ENCODE measurements around the gene PRRC2C.
"Not testable (repeated sequence)": the region's sequence is repeated elsewhere in the genome, so short reads cannot be mapped to it uniquely, and the experiment has no call there.

Gene PRRC2C

DNA sequence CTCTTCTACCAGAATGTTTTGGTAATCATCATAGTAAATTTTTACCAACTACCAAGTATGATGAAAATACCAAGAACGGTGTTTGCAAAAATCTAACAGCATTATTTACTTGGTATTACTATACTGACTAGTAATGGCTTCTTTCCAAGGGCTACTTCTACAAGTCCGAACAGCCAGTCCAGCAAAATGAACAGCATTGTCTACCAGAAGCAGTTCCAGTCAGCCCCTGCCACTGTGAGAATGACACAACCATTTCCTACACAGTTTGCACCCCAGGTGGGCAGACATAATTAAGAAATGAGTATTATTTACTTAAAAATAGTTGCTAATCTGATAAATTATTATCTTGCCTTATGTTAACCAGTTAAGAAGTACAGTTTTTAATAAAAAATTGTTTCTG lies 102.9 kb downstream of the PRRC2C start:
- DNase-seq = no peak

DNA sequence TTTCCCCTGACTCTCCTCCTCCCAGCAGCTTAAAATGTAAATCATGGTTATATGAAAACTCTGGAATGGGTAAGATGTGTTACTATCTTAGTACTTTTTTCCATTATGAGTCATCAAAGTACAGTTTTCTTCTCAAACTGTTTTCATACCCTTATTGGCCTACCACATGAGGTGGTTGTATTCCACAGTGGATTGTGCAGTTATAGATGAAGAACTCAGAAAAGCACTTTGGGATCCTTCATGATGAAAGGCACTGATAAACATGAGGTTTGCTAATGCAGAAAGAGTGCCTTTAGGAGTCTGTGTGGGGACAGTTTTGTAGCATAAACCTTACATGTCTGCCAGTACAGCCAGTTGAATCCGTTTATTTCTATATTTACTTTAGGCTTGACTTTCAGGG lies 104.7 kb downstream of the PRRC2C start:
- DNase-seq = no peak

DNA sequence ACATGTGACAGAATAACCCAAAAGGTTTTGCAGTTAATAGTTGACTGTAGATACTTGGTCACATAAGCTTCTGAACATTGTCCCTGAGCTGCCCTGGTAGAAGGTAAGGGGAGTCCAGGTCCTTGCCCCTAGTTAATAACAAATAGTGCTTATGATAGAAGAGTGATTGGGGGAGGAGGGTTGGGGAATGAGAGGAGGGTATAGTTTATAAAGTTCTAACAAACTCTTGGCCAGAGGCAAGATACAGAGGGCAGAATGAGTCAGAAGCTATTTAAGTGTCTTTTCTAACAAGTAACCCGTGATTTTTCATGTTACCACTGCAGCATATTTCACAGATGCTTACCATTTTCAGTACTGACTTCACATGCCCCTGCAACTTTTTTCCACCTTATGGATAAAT lies 110.0 kb downstream of the PRRC2C start:
- DNase-seq = no peak

DNA sequence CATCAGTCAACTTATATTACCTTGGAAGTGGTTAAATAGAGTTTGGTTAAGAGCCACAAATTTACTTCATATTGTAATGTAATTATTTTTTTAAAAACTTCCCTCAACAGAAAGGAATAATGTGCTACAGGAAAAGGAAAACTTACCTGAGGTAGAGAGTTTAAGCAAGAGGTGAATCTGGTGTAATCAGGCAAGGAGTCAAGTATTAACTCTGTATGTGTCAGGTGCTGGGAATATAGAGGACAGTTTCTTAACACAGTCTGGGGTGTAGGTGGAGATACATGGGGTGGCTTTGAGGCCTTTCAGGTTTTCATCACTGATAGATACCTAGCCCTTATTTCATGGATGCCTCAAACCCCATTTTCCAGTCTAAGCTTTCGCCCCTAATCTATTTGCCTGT lies 110.8 kb downstream of the PRRC2C start:
- DNase-seq = no peak

DNA sequence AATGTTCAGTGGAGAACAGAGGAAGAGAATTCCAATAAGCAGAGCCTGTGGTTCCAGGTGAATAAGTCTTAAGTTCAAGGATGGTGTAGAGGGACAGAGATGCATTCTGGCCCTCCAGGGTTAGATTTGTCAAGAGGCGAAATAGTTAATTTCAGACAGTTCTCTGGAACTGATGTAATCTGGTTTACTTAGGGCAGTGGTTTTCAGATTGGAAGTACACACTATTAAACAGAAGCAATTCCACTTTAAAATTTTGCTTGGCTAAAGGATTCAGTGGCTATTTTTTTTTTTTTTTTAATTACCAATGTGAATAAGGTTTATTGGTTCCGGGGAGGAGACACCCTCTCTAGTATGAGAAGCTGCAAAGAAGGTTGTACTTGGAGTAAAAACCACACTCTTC lies 111.4 kb downstream of the PRRC2C start:
- no peak for DNase-seq

DNA sequence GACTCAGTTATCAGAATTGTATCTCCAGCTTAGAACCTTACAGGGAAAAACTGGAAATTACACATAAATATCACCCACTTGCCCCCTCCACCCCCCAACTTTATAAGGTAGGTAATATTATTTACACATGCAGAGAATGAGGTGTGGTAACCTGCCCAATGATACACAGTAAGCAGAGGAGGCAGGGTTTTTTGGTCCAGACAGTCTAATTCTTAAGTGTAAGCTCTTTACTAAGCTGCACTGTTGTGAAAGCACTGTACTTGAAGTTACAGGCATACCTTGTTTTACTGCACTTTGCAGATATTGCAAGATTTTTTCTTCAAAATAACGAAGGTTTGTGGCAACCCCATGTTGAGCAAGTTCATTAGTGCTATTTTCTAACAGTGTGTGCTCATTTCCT lies 111.9 kb downstream of the PRRC2C start:
- no peak for DNase-seq

DNA sequence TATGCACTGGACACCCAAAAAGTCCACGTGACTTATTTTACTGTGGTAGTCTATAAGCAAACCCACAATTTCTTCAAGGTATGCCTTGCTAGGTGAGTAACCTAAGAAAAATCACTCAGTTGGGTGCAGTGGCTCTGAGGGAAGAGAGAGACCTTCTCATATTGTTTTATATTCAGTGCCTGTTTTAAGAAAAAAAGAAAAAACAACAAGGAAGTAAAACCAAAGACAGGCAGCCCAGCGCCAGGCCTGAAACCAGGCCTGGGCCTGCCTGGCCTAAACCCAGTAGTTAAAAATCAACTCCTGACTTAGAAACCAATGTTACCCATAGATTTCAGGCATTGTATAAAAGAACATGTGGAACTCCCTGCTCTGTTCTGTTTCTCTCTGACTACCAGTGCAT lies 115.0 kb downstream of the PRRC2C start:
- DNase-seq = not testable (repeated sequence)

DNA sequence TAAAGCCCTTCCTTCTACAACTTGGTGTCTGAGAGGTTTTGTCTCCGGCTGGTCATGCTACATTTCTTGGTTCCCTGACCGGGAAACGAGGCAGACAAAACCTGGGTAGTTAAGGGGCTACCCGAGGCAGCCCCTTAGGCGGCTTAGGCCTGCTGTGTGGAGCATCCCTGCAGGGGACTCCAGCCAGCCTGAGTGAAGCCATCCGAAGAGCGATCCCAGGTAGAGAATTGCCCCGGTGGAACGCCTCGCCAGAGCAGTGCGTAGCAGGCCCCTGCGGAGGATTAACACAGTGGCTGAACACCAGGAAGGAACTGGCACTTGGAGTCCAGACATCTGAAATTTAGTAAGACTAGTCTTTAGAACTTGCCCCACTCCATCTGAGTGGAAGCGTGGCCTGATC lies 115.5 kb downstream of the PRRC2C start:
- no peak for DNase-seq

DNA sequence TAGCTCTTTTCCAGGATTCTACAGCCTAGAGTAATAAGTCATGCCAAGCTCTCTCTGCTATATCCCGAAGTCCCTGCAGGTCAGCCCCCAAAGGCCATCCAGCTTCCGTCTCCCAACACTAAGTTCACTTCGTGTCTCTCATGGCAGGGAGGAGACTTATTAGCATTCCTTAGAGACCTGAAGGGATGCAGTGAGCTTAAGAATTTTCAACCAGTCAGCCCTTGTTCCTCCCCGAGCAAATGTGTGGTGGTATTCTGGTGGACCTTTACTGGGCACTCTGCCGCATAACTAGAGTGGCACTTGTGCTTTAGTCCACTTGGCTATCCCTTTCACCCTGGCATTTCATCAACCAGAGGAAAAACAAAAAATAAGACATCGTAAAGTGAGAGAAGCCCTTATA lies 117.7 kb downstream of the PRRC2C start:
- DNase-seq = not testable (repeated sequence)

DNA sequence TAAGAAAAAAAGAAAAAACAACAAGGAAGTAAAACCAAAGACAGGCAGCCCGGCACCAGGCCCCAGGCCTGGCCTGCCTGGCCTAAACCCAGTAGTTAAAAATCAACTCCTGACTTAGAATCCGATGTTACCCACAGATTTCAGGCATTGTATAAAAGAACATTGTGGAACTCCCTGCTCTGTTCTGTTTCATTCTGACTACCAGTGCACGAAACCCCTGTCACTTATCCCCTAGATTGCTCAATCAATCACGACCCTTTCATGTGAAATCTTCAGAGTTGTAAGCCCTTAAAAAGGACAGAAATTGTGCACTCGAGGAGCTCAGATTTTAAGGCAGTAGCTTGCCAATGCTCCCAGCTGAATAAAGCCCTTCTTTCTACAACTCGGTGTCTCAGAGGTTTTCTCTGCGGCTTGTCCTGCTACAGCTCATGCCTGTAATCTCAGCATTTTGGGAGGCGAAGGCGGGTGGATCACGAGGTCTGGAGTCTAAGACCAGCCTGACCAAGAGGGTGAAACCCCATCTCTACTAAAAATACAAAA lies 121.1 kb downstream of the PRRC2C start:
- no peak for DNase-seq

DNA sequence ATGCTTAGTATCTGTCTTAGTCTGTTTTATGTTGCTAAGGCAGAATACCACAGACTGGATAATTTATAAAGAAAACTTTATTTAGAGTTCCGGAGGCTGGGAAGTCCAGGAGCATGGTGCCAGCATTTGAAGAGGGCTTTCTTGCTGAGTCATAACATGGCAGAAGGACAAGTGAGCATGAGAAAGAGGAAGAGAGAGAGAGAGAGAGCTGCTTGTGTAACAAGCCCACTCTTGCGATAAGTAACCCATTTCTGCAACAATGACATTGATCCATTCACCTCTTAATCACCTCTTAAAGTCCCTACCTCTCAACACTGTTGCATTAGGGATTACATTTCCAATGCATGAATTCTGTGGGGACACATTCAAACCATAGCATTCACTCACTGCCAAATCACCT lies 125.1 kb downstream of the PRRC2C start:
- no peak for DNase-seq

DNA sequence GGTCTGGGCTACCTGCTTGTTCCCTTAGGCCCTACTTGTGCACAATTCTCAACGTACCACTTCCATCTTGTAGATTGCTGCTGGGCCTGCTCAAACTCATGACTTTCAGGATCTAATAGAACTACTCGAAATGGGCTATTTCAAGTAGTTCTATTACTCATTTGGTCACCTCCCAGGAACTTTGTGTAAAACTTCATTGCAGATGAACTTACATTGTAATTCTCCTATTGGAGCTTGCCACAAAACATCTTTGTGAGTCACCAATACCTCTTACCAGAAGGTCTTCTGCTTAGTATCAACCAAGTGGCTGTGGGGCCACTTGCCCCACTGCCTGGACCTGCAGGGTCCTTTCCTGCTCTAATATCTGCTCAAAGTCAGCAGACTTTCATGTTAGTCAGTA lies 126.0 kb downstream of the PRRC2C start:
- DNase-seq = no peak

DNA sequence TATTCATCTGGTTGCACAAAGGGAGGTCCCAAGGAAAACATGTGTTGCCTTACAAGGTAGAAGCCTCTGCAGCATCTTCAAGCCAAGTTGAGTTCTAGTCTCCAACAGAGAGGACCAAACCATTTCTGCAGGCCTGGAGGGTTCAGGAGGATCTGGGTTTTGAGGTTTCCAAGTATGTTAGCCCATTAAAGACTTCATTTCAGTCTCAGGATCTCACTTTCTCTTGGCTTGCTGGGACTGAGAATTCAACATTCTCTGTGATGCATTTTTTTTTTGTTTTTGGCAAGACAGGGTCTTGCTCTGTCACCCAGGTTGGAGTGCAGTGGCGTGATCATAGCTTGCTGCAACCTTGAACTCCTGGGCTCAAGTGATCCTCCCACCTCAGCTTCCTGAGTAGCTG lies 128.0 kb downstream of the PRRC2C start:
- no peak for DNase-seq

DNA sequence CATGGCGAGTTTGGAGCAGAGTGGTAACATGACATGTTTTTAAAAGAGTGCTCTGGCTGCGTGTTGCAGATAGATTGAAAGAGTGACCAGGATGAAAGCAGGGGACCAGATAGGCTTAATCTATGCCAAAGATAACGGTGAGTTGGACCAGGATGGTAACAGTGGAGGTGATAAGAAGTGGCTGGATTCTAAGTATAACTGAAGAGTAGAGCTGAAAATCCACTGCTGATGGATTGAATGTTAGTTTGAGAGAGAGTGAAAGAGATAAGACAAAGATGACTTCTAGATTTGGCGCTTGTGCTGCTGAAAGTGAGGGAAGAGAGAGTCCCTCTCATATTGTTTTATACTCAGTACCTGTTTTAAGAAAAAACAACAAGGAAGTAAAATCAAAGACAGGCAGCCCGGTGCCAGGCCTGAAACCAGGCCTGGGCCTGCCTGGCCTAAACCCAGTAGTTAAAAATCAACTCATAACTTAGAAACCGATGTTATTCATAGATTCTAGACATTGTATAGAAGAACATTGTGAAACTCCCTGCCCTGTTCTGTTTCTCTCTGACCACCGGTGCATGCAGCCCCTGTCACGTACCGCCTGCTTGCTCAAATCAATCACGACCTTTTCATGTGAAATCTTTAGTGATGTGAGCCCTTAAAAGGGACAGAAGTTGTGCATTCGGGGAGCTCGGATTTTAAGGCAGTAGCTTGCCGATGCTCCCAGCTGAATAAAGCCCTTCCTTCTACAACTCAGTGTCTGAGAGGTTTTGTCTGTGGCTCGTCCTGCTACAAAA lies 130.0 kb downstream of the PRRC2C start:
- DNase-seq = not testable (repeated sequence)

DNA sequence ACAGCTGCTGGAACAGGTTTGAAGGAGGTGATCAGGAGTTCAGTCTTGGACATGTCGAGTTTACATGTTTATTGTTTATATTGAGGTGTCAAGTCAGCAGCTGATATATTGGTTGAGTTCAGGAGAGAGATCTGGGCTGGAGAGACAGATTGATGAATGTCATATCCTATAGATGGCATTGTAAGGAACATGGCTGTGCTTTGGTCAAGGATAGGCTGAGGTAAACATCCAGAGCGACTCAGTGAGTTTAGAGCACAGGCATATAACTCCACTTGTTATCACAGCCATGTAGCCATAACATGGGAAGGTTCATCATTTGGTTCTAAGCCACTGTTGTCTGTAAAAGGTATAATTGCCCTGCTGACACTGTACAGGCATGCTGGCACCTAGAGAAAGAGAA lies 131.3 kb downstream of the PRRC2C start:
- DNase-seq = no peak

DNA sequence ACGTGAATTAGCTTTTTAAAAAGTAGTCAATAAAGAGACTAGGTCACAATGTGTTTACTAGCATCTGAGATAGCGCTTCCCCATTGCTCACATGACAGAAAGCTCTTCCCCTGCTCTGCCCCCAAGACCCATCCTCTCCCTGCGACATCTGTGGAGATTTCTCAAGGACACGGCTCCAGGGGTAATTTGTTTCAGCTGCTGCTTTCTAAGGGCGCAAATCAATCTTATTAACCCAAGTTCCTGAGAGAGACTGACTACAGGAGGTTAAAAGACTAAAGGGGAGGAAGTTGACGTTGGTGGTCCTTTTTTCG lies 136.8 kb downstream of the PRRC2C start, which contains the start of gene MYOCOS:
Gene MYOCOS, plus strand, starts transcription at position 92 of the 311 bp plus-strand sequence. CDS start 1,641 bp downstream, outside the sequence.
- no peak for DNase-seq

DNA sequence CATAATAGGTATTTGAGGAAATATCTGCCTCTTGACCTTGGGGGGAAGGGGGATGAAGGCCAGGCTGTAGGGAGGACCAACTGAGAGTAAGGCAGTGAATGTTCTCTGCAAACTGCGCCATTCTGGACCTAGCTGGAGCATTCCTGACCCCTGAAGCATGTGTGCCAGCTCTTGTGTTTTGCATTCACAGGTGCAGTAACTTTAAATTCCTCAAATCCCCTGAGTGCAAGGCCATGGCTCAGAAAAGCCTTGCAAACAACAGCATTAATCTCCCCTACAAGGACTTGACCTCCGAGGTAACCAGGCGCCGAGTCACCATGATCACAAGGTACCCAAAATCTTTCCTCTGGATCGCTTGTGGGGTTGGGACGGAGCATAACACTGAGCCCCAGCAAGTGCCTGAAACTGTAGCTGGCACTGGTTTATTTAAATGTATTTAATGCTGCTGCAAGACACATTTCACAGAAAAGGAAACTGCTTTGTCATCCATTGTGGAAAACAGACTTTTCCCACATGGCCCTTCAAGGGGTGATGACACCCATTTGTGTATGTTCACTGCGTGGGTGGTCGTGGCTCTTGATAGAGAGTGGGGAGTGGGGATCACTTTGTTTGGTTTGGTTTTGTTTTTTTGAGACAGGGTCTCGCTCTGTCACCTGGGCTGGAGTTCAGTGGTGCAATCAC lies 138.5 kb downstream of the PRRC2C start:
- no peak for DNase-seq

DNA sequence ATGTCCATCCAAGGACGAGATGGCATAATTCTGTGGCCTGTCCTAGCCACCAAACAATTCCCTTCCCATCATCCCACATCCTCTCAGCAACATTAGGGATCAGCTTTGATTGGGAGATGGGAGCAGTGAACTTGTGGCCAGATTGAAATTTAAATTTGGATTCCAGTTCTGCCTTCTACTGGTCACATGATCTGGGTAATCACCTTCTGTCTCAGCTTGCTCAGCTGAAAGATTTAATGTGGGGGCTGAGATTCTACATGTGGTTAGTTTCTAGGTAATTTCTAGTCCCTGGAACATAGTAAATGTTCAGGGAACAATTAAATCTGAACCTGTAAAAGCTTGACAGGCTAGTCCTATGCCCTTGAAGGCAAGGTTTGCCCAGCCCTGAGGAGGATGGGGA lies 139.9 kb downstream of the PRRC2C start:
- no peak for DNase-seq

DNA sequence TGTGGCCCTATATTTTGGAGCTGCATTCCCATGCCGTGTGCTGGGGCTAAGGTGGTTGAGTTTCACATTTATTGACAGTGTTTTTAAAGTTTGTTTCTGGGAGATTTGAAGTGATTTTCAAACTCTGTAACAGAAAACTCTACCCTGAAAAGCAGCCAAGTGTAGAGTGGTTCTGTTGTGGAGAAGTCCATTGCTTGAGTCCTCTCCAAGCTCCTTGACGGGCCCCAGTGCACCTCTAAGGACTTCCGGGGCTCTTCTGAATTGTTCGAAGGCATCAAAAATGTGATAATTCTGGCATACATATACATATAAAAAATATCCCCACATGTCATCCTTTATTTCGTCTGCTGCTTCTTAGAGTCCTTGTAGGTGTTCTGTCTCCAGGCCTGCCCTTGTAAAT lies 141.7 kb downstream of the PRRC2C start:
- DNase-seq = no peak

DNA sequence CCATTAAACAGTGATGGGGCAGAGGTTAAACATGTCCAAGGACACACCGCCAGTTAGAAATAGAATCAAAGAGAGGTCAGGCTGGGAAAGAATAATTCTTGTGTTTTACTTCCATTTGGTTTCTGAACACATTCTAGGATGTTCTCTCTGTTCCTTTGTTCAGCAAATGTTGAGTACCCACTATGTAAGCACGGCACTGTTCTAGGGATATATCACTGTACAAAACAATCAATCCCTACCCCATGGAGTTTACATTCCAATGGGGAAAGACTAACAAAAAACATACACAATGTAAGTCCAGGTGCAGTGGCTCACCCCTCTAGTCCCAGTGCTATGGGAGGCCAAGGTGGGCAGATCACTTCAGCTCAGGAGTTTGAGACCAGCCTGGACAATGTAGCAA lies 142.9 kb downstream of the PRRC2C start:
- no peak for DNase-seq

DNA sequence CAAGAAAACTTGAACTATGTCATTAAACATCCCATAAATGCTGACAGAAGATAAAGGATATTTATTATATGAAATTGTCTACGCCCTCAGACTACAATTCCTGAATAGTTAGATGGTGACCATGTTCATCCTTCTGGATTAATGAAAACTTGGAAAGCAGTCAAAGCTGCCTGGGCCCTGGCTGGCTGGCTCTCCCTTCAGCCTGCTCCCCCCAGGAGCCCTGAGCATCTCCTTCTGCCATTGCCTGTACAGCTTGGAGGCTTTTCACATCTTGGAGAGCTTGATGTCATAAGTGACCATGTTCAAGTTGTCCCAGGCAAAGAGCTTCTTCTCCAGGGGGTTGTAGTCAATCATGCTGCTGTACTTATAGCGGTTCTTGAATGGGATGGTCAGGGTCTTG lies 150.3 kb downstream of the PRRC2C start:
- no peak for DNase-seq

DNA sequence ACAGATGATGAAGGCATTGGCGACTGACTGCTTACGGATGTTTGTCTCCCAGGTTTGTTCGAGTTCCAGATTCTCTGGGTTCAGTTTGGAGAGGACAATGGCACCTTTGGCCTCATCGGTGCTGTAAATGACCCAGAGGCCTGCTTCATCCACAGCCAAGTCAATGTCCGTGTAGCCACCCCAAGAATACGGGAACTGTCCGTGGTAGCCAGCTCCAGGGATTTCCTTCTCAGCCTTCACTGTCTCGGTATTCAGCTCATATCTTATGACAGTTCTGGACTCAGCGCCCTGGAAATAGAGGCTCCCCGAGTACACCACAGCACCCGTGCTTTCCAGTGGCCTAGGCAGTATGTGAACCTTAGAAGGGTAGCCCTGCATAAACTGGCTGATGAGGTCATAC lies 150.8 kb downstream of the PRRC2C start:
- DNase-seq = no peak

DNA sequence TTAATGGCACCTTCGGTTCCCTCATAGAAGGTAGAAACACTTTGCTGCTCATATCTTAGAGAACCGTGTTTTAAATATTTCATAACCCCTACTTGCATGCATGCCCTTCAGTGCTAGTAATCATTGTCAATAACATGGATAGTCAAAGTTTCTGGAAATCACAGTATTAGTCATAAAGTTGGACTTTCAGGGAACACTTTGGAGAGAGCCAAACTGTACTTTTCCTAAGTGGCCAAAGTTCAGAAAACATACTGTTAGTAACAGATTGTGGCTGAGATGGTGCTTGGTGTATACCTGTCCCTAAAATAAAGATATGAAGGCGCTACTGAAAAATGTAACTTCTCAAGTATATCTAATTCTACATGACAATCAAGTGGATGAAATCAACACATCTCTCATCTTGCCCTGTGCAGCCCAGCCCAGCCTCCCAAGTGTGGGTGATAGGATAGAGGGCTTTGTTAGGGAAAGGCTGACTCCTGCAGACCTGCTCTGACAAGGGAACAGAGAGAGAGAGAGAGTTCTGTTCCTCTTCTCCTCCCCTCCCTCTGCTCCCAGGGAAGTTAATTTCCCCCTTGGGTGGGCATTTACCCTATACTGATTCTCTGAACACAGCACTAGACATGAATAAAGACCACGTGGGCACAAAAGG lies 152.7 kb downstream of the PRRC2C start:
- no peak for DNase-seq

DNA sequence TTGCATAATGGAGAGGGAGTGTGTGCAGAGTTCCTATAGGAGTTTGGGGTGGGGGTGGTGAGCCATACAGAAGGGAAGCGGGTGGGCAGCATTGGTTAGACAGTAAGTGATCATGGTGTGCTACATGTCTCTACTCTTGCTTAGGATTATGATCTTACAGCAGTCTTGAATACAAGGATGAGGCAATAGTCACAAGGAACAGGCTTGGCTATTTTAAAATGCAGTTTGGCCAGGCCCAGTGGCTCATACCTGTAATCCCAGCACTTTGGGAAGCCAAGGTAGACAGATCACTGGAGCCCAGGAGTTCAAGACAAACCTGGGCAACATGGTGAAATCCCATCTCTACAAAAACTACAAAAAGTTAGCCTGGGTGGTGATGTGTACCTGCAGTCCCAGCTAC lies 154.9 kb downstream of the PRRC2C start:
- no peak for DNase-seq
